Measurements from ENCODE around the gene SAP30BP. TPM values are rescaled to one million over a fixed set of nuclear protein-coding genes. Genes with fewer than 3 reads are reported as not detected.

The SAP30BP gene
- total RNA-seq, 5 donors from 2014 or later (not counting 1 experiment from before 2014, with no cell fraction given), result 124 to 191 (median 128) TPM

- no peak overlapping the region for H3K27ac ChIP-seq (ENCODE audit: low read length)
- WGBS (ENCODE audit: insufficient coverage), result 83% methylated on average over 3 of the region's 4 CpGs
- CTCF ChIA-PET, result interaction anchor here in 1 of 2 donors (1.2 kb wide), 1 partner anchor 12 kb away, joined by 4 read pairs; no protein-coding TSS in a partner anchor
- POLR2A ChIA-PET, result interaction anchor here in 1 of 2 donors (1.2 kb wide), 1 partner anchor 9 kb away, joined by 6 read pairs; no protein-coding TSS in a partner anchor
- H3K36me3 ChIP-seq (ENCODE audit: control insufficient read depth in 2 of 2, extremely low read depth in 1 of 2, insufficient read depth in 1 of 2, low read length in 1 of 2), result peaks cover 2 to 50% of the 10 kb centered on the region in 2 donors
- Mint-ChIP-seq H3K27ac (no peak overlapping the region), H3K9me3 (no peaks in the 10 kb centered on the region), H3K4me1 (peaks cover 26 to 42% (median 38%) of the 10 kb centered on the region in 3 donors), H3K27me3 (no peaks in the 10 kb centered on the region), H3K36me3 (peaks cover 8% of the 10 kb centered on the region), H3K4me3 (no peak overlapping the region)
- H3K4me3 ChIP-seq (ENCODE audit: control insufficient read depth in 1 of 2, extremely low read depth in 1 of 2, low read length in 1 of 2), result no peak overlapping the region
- no peak for DNase-seq
- no peaks in the 10 kb centered on the region for H3K27me3 ChIP-seq (replicated peaks in 1 of 2; ENCODE audit: control insufficient read depth in 2 of 2, extremely low read depth in 1 of 2, insufficient read depth in 2 of 2, low read length in 1 of 2)
- H3K9me3 ChIP-seq, result no peaks in the 10 kb centered on the region
- peaks cover 7 to 14% of the 10 kb centered on the region in 2 experiments for H3K4me1 ChIP-seq (ENCODE audit: control insufficient read depth in 1 of 2, extremely low read depth in 1 of 2, insufficient read depth in 2 of 2, low read length in 2 of 2)
- no peak for ATAC-seq (replicated peaks in 1 of 4)
Observed at GRCh38 chr17:75683583-75683982, 16.4 kb downstream of the SAP30BP start.

- Mint-ChIP-seq H3K27me3 (no peaks in the 10 kb centered on the region), H3K4me1 (peaks cover 33 to 49% (median 44%) of the 10 kb centered on the region in 3 donors), H3K4me3 (no peak overlapping the region), H3K27ac (no peak overlapping the region), H3K36me3 (peaks cover 5% of the 10 kb centered on the region), H3K9me3 (no peaks in the 10 kb centered on the region)
- Histone ChIP-seq H3K4me1 (ENCODE audit: control insufficient read depth in 1 of 2, extremely low read depth in 1 of 2, insufficient read depth in 2 of 2, low read length in 2 of 2) (peaks cover 14 to 21% of the 10 kb centered on the region in 2 experiments), H3K36me3 (ENCODE audit: control insufficient read depth in 2 of 2, extremely low read depth in 1 of 2, insufficient read depth in 1 of 2, low read length in 1 of 2) (peaks cover 0 to 45% of the 10 kb centered on the region in 2 donors), H3K27ac (ENCODE audit: low read length) (no peak overlapping the region), H3K27me3 (replicated peaks in 1 of 2; ENCODE audit: control insufficient read depth in 2 of 2, extremely low read depth in 1 of 2, insufficient read depth in 2 of 2, low read length in 1 of 2) (no peaks in the 10 kb centered on the region), H3K4me3 (ENCODE audit: control insufficient read depth in 1 of 2, extremely low read depth in 1 of 2, low read length in 1 of 2) (no peak overlapping the region), H3K9me3 (no peaks in the 10 kb centered on the region)
- DNase-seq (no peak), ATAC-seq (replicated peaks in 1 of 4) (no peak)
- CTCF ChIA-PET, result interaction anchor here in 1 of 2 donors (0.6 kb wide), 1 partner anchor 63 kb away, joined by 4 read pairs; no protein-coding TSS in a partner anchor
- WGBS (ENCODE audit: insufficient coverage), result no CpG with 5 or more reads among the region's 5 CpGs
- POLR2A ChIA-PET, result no interaction called here
Observed at GRCh38 chr17:75684249-75684648, 17.1 kb downstream of the SAP30BP start.

- WGBS (ENCODE audit: insufficient coverage), result no CpG with 5 or more reads among the region's 7 CpGs
- H3K4me3 ChIP-seq (ENCODE audit: control insufficient read depth in 1 of 2, extremely low read depth in 1 of 2, low read length in 1 of 2), result no peak overlapping the region
- peaks cover 19 to 26% of the 10 kb centered on the region in 2 experiments for H3K4me1 ChIP-seq (ENCODE audit: control insufficient read depth in 1 of 2, extremely low read depth in 1 of 2, insufficient read depth in 2 of 2, low read length in 2 of 2)
- Mint-ChIP-seq H3K9me3 (no peaks in the 10 kb centered on the region), H3K36me3 (no peaks in the 10 kb centered on the region), H3K4me1 (peaks cover 40 to 53% (median 49%) of the 10 kb centered on the region in 3 donors), H3K27me3 (no peaks in the 10 kb centered on the region), H3K27ac (no peak overlapping the region), H3K4me3 (no peak overlapping the region)
- H3K36me3 ChIP-seq (ENCODE audit: control insufficient read depth in 2 of 2, extremely low read depth in 1 of 2, insufficient read depth in 1 of 2, low read length in 1 of 2), result peaks cover 0 to 39% of the 10 kb centered on the region in 2 donors
- POLR2A ChIA-PET, result no interaction called here
- no peaks in the 10 kb centered on the region for H3K9me3 ChIP-seq
- no peak for ATAC-seq (replicated peaks in 1 of 4)
- no peak for DNase-seq
- H3K27me3 ChIP-seq (replicated peaks in 1 of 2; ENCODE audit: control insufficient read depth in 2 of 2, extremely low read depth in 1 of 2, insufficient read depth in 2 of 2, low read length in 1 of 2), result no peaks in the 10 kb centered on the region
- CTCF ChIA-PET, result no interaction called here
- H3K27ac ChIP-seq (ENCODE audit: low read length), result no peak overlapping the region
Observed at GRCh38 chr17:75684924-75685323, 17.8 kb downstream of the SAP30BP start.

- H3K4me1 ChIP-seq (ENCODE audit: control insufficient read depth in 1 of 2, extremely low read depth in 1 of 2, insufficient read depth in 2 of 2, low read length in 2 of 2), result peaks cover 25 to 32% of the 10 kb centered on the region in 2 experiments
Observed at GRCh38 chr17:75685499-75685898, 18.4 kb downstream of the SAP30BP start.

GRCh38 chr17:75688209-75688825, 21.2 kb downstream of the SAP30BP start:
- Mint-ChIP-seq H3K27me3 (no peaks in the 10 kb centered on the region), H3K4me3 (peak overlapping the region in 1 of 3 donors; percentile 78), H3K4me1 (peaks cover 56 to 68% (median 62%) of the 10 kb centered on the region in 3 donors), H3K36me3 (peaks cover 6% of the 10 kb centered on the region), H3K9me3 (no peaks in the 10 kb centered on the region), H3K27ac (peak overlapping the region; percentile 87 to 89)
- Histone ChIP-seq H3K27me3 (replicated peaks in 1 of 2; ENCODE audit: control insufficient read depth in 2 of 2, extremely low read depth in 1 of 2, insufficient read depth in 2 of 2, low read length in 1 of 2) (no peaks in the 10 kb centered on the region), H3K27ac (ENCODE audit: low read length) (peak overlapping the region; percentile 70), H3K9me3 (no peaks in the 10 kb centered on the region), H3K4me1 (ENCODE audit: control insufficient read depth in 1 of 2, extremely low read depth in 1 of 2, insufficient read depth in 2 of 2, low read length in 2 of 2) (peaks cover 32 to 47% of the 10 kb centered on the region in 2 experiments), H3K36me3 (ENCODE audit: control insufficient read depth in 2 of 2, extremely low read depth in 1 of 2, insufficient read depth in 1 of 2, low read length in 1 of 2) (peaks cover 0 to 50% of the 10 kb centered on the region in 2 donors), H3K4me3 (ENCODE audit: control insufficient read depth in 1 of 2, extremely low read depth in 1 of 2, low read length in 1 of 2) (no peak overlapping the region)
- ATAC-seq (replicated peaks in 1 of 4) (no peak), DNase-seq (no peak)
- WGBS (ENCODE audit: insufficient coverage), result 66% methylated on average over 6 of the region's 11 CpGs
- ChIA-PET CTCF (interaction anchor here in 1 of 2 donors (0.6 to 1.9 kb wide), 7 partner anchors 13 to 697 kb away, joined by 3 to 10 read pairs (median 4); partner anchors contain the start of gene RECQL5), POLR2A (interaction anchor here in 1 of 2 donors (0.7 kb wide), 1 partner anchor 765 kb away, joined by 5 read pairs; no protein-coding TSS in a partner anchor)

More at GRCh38 chr17:75685499-75685898, 18.4 kb downstream of the SAP30BP start:
- Mint-ChIP-seq H3K4me3 (no peak overlapping the region), H3K36me3 (no peaks in the 10 kb centered on the region), H3K27ac (no peak overlapping the region), H3K4me1 (peaks cover 43 to 55% (median 53%) of the 10 kb centered on the region in 3 donors), H3K27me3 (no peaks in the 10 kb centered on the region), H3K9me3 (no peaks in the 10 kb centered on the region)
- H3K4me3 ChIP-seq (ENCODE audit: control insufficient read depth in 1 of 2, extremely low read depth in 1 of 2, low read length in 1 of 2), result no peak overlapping the region
- WGBS (ENCODE audit: insufficient coverage), result no CpG with 5 or more reads among the region's 3 CpGs
- DNase-seq (no peak), ATAC-seq (replicated peaks in 1 of 4) (no peak)
- H3K27me3 ChIP-seq (replicated peaks in 1 of 2; ENCODE audit: control insufficient read depth in 2 of 2, extremely low read depth in 1 of 2, insufficient read depth in 2 of 2, low read length in 1 of 2), result no peaks in the 10 kb centered on the region
- POLR2A ChIA-PET, result no interaction called here
- H3K27ac ChIP-seq (ENCODE audit: low read length), result no peak overlapping the region
- CTCF ChIA-PET, result no interaction called here
- H3K36me3 ChIP-seq (ENCODE audit: control insufficient read depth in 2 of 2, extremely low read depth in 1 of 2, insufficient read depth in 1 of 2, low read length in 1 of 2), result peaks cover 0 to 34% of the 10 kb centered on the region in 2 donors
- H3K9me3 ChIP-seq, result no peaks in the 10 kb centered on the region

GRCh38 chr17:75689441-75689873, 22.3 kb downstream of the SAP30BP start:
- H3K27me3 ChIP-seq (replicated peaks in 1 of 2; ENCODE audit: control insufficient read depth in 2 of 2, extremely low read depth in 1 of 2, insufficient read depth in 2 of 2, low read length in 1 of 2), result no peaks in the 10 kb centered on the region
- Mint-ChIP-seq H3K4me3 (peak overlapping the region in 2 of 3 donors; percentile 39 to 78), H3K27ac (peak overlapping the region; percentile 87 to 89), H3K9me3 (no peaks in the 10 kb centered on the region), H3K36me3 (peaks cover 11% of the 10 kb centered on the region), H3K27me3 (no peaks in the 10 kb centered on the region), H3K4me1 (peaks cover 55 to 61% (median 56%) of the 10 kb centered on the region in 3 donors)
- CTCF ChIA-PET, result interaction anchor here (0.5 to 1.9 kb wide), 6 partner anchors 23 to 419 kb away, joined by 3 to 10 read pairs (median 3); partner anchors contain the start of genes MIF4GD (in 1 of the 2) and RECQL5 (in 1 of the 2)
- peak overlapping the region; percentile 70 for H3K27ac ChIP-seq (ENCODE audit: low read length)
- peak; percentile 13 to 77 (median 59) for DNase-seq
- peak; percentile 91 to 97 (median 96) for ATAC-seq (replicated peaks in 1 of 4)
- no peaks in the 10 kb centered on the region for H3K9me3 ChIP-seq
- H3K4me1 ChIP-seq (ENCODE audit: control insufficient read depth in 1 of 2, extremely low read depth in 1 of 2, insufficient read depth in 2 of 2, low read length in 2 of 2), result peaks cover 32 to 47% of the 10 kb centered on the region in 2 experiments
- H3K4me3 ChIP-seq (ENCODE audit: control insufficient read depth in 1 of 2, extremely low read depth in 1 of 2, low read length in 1 of 2), result no peak overlapping the region
- POLR2A ChIA-PET, result interaction anchor here in 1 of 2 donors (0.6 kb wide), 2 partner anchors 23 to 26 kb away, joined by 3 to 14 read pairs; partner anchors contain the start of genes RECQL5 and SAP30BP
- 20% methylated on average over 3 of the region's 6 CpGs for WGBS (ENCODE audit: insufficient coverage)
- H3K36me3 ChIP-seq (ENCODE audit: control insufficient read depth in 2 of 2, extremely low read depth in 1 of 2, insufficient read depth in 1 of 2, low read length in 1 of 2), result peaks cover 5 to 58% of the 10 kb centered on the region in 2 donors

All from T-cell (primary cell).